ENCODE measurements around the gene VAMP1.

DNA sequence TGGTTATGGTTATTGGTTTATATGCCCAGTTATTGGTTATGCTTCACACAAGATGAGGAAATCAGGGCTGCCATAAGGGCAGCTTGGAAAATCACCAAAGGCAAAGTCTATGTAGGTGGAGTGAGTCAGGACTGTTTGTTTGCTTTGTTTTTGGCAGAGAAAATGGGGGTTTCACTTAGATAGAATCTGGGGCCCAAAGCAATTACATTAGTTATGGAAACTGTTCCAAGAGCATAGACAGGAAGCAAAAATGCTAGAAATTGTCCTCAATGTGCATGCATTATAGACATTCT, 2.2 kb downstream of the VAMP1 start:
- TF ChIP-seq POLR2AphosphoS5 (IDR thresholded peaks at IDR 0.05; ENCODE audit: borderline replicate concordance, low read depth, low read length) (no peak), EZH2 (IDR thresholded peaks at IDR 0.05) (no peak)

Measured in SK-N-MC (cell line).